NOMO-1 (cell line): Measurements from ENCODE around the gene IL12A.

Experiments
- DNase-seq, 2 experiments: peaks; one replicate each; lab custom pipeline; 2025; ENCODE audit not compliant: unreplicated experiment in 2 of 2; lab: John Stamatoyannopoulos, UW

Gene IL12A

DNA sequence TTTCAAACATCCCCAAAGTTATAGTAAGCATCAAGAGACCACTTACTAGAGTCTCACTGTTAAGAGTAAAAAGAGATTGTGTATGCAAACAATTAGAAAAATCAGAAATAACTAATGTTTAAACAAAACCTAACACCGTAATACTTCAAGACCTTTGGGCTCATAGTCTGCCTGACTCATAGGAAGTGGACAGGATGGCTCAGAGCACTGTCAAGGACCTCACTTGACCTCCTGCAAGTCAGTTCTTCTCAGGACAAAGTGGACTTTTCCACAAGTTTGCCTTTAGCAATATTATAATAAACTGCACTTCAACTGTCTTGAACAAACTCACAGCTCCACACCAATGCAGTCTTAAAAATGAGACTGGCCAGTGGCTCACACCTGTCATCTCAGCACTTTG lies 34.8 kb downstream of the IL12A start:
- no peak for DNase-seq

DNA sequence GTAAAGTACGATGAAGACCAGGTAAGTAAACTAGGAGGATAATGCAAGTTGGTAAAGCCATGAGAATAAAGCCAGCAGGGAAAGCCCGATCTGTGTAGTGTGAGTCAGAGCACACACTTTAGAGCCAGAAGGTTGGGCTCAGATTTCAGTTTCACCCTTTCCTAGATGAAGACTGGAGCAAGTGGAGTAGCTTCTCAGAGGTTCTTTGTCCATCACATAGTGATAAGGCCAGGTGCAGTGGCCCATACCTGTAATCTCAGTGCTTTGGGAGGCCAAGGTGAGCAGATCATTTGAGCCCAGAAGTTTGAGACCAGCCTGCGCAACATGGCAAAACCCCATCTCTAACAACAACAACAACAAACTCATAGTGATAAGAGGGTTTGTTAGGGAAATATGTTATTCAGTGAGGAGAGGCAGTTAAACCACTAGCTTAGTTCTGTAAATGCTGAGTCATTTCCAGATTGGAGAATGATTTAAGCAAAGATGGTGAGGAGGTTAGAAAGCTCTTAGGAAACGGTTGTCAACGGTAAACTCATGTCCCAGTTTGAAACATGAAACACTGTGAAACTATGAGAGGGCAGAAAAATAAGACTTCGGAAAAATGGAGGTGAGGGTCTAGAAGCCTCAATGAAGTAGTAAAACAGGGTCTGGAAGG lies 39.0 kb downstream of the IL12A start:
- DNase-seq, result peak; percentile 73 to 96

DNA sequence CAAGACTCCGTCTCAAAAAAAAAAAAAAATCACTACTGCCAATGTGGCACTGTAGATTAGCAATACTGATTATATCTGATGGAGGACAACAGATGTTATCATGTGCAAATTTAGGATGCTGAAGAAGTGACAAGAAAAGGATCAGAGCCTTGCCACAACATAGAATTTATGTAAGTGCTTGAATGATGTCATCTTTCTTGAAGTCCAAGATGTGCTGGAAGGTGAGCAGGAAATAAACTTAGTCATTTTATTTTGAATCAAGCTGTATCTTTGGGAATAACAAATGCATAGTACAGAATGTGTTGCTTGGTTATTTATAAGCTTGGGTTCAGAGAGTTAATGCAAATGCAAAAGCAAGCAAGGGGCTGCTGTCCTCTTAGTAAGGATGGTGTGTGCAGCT lies 47.1 kb downstream of the IL12A start:
- no peak for DNase-seq

- DNase-seq, result no peak
These were observed 50.4 kb downstream of the IL12A start for GRCh38 chr3:160038862-160039562.

GRCh38 chr3:160040181-160040580 lies 51.5 kb downstream of the IL12A start:
- DNase-seq, result no peak

GRCh38 chr3:160041465-160041864 lies 52.8 kb downstream of the IL12A start:
- DNase-seq, result peak; percentile 62 to 78

DNA sequence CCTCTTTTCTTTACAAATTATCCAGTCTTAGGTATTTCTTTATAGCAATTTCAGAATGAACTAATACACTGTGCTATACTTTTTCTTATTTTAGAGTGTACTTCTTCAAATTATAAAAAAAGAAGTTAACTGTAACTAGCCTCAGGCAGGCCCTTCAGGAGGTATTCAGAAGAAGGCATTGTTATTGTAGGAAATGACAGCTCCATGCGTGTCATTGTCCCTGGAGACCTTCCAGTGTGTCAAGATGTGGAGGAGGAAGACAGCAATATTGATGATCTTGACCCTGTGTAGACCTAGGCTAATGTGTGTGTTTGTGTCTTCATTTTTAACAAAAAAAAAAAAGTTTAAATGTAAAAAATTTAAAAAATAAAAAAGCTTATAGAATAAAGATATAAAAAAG lies 55.5 kb downstream of the IL12A start:
- DNase-seq, result no peak
